ENCODE data around the gene GPC3.

GRCh38 chrX:133911825-133912495, 73.4 kb downstream of the GPC3 start:
- no peak for TF ChIP-seq EZH2 (IDR thresholded peaks at IDR 0.05; ENCODE audit: borderline replicate concordance, low read length)
- TF ChIP-seq, protein P1, sequence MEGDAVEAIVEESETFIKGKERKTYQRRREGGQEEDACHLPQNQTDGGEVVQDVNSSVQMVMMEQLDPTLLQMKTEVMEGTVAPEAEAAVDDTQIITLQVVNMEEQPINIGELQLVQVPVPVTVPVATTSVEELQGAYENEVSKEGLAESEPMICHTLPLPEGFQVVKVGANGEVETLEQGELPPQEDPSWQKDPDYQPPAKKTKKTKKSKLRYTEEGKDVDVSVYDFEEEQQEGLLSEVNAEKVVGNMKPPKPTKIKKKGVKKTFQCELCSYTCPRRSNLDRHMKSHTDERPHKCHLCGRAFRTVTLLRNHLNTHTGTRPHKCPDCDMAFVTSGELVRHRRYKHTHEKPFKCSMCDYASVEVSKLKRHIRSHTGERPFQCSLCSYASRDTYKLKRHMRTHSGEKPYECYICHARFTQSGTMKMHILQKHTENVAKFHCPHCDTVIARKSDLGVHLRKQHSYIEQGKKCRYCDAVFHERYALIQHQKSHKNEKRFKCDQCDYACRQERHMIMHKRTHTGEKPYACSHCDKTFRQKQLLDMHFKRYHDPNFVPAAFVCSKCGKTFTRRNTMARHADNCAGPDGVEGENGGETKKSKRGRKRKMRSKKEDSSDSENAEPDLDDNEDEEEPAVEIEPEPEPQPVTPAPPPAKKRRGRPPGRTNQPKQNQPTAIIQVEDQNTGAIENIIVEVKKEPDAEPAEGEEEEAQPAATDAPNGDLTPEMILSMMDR (IDR thresholded peaks at IDR 0.05; ENCODE audit: low read length) = no peak
